GM18867 (cell line): ENCODE measurements around the gene SFXN4.
"Not testable (repeated sequence)": the region's sequence is repeated elsewhere in the genome, so short reads cannot be mapped to it uniquely, and the experiment has no call there.

Experiments
- ATAC-seq: cut with Tn5 transposase; IDR thresholded peaks from one replicate; pipeline ENCODE4 v1.9.1; 2021; ENCODE audit warnings: mild to moderate bottlenecking, moderate library complexity; ENCODE audit not compliant: unreplicated experiment

Gene SFXN4

DNA sequence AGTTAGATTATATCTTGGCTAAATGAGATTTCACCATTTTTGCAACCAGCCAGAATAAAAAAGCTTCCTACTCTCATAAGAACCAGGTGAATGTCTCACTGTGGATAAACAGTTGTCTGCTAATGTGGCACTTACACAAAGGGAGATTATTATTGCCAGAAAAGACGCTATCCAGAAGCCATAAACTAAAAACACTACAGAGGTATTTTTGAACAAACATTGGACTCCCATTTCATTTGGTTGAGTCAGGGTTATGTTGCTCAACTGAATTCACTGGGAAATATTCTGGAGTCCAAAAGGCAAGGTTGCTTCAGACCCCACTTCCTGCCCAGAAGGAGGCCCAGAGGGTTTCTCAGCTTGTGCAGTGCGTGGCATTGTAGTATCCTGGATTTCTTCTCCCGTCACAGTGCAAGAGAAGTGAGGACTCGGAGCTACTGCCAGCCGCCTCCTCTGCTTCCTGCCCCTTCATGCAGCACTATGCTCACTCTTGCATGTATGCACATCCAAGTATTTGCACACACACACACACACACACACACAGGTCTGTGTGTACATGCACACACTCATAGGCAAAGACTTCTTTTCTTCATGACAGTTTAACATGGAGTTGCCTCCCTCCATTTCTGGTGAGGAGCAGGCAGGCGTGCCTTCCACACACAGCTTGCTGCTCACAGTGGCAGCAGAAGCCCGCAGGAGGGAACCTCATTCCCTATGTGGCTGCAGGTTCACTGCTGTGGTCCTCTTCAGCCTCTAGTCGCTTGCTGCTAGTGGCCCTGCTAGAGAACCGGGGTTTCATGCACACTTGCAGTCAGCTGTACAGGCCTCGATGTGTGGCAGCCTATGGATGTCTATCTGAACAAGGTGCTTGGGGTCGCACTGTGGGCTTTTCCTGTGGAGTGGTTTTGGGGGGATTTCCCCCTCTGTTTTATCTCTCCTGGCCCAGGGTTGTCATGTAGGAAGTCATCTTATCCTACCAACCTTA, 51.5 kb downstream of the SFXN4 start:
- no peak for ATAC-seq

DNA sequence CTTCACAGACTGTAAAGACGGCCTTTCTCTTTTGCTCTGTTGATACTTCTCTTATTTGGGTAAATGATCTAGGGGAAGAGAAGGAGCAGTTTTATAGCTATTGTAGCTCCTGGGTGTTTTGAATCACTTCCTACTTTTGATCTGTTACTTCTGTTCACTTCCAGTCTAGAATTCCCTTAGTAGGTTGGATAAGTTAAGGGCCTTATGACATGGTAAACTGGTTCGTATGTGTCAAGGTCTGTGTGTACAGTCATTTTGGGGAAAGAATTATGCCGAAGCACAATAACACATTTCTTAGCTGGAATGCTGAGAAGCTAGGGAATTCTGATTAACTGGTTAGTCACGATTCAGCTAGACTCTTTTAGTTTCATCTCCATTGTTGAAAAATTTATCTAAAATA, 53.5 kb downstream of the SFXN4 start:
- ATAC-seq = no peak

DNA sequence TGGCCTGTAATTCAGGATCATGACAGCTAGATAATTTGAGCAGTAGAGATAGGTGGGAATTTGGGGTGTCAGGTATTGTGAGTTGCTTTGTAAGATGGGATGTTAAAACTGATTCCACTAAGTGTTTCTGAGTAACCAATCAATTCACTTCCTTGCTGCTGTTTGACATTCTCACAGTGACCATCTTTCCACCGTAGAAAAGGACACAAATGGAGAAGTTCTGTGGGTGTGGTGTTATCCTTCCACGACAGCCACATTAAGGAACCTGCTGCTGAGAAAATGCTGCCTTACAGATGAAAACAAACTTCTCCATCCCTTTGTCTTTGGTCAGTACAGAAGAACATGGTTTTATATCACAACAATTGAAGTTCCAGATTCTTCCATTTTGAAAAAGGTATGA, 57.7 kb downstream of the SFXN4 start:
- ATAC-seq = not testable (repeated sequence)

DNA sequence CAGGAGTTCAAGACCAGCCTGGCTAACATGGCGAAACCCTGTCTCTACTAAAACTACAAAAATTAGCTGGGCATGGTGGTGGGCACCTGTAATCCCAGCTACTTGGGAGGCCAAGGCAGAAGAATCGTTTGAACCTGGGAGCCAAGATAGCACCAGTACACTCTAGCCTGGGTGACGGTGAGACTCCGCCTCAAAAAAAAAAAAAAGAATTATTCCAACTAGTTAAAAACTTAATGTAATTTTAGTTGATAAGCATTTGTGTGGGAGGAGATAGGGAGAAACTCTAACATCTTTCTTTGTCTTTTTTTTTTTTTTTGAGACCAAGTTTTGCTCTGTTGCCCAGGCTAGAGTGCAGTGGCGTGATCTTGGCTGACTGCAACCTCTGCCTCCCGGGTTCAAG, 58.4 kb downstream of the SFXN4 start:
- not testable (repeated sequence) for ATAC-seq

DNA sequence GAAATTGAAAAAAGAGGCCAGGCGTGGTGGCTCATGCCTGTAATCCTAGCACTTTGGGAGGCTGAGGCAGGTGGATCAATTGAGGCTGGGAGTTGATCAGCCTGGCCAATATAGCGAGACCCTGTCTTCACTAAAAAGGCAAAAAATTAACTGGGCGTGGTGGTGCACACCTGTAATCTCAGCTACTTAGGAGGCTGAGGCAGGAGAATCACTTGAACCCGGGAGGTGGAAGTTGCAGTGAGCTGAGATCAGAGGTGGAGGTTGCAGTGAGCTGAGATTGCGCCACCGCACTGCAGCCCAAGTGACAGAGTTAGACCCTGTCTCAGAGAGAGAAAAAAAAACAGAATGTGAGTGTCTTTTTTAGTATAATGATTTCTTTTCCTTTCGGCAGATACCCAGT, 59.6 kb downstream of the SFXN4 start:
- not testable (repeated sequence) for ATAC-seq

DNA sequence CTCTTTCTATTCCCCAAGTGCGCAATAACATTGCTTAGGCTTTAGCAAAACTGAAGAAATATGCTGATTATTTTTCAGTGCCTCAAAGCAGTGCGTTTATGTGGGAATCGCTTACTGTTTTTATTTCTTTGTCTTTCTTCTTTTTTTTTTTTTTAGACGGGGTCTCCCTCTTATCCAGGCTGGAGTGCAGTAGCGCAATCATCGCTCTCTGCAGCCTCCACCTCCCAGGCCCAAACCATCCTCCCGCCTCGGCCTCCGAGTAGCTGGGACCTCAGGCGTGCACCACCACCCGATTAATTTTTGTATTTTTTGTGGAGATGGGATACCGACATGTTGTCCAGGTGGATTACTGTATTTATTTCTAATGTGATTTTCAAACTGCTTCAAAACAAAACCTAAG, 60.4 kb downstream of the SFXN4 start:
- no peak for ATAC-seq

DNA sequence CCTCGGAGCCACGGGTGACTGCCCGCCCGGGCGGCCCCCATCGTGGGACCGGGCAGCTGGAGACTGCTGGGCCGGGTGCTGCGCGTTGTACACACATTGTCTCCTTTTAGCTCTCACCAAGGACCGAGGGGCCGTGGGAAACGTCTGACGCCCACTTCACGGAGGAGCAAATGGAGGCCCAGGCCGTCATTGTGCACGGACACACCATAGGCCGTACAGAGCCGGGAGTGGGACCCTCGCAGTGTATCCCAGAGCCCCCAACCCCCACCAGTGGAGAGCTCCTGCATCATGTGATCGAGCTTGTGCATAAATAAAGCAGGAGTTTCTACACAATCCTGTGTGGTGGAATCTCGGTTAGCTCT, 60.9 kb downstream of the SFXN4 start:
- no peak for ATAC-seq

DNA sequence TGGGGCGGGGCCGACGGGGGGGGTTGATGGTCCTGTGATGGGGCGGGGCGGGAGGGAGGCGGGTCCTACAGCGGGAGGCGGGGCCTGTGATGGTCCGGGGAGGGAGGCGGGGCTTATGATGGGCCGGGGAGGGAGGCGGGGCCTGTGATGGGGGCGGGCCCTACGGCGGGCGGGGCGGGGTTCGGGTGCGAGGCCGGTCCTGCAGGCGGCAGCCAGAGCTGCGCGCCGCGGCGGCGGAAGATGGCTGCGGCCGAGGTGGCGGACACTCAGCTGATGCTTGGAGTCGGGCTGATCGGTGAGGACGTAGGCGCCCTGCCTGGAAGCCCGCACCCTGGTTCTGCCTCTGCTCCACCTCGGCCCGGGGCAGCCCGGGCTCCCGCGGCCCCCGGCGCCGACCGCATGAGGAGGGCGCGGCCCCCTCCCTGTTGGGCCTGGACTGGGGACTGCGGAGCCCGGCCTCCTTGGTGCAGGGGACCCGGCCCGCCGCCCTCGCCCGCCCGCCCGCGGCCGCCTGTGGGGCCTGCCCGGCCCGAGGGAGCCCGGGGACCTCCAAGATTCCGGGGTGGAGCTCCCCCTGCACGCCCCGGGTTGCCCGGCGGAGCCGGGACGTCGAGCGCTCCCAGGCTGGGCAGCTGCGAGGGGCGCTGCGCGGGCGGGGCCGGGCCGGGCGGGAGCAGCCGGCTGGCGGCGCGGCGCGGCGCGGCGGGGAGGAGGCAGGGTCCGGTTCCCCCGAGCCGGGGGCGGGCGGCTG, 61.4 kb downstream of the SFXN4 start, which contains the start of gene DENND10:
DENND10 (plus strand) TSS at position 211 of the 751 bp plus-strand sequence; CDS start at position 241, 30 bp downstream.
- peak; percentile 79 for ATAC-seq

DNA sequence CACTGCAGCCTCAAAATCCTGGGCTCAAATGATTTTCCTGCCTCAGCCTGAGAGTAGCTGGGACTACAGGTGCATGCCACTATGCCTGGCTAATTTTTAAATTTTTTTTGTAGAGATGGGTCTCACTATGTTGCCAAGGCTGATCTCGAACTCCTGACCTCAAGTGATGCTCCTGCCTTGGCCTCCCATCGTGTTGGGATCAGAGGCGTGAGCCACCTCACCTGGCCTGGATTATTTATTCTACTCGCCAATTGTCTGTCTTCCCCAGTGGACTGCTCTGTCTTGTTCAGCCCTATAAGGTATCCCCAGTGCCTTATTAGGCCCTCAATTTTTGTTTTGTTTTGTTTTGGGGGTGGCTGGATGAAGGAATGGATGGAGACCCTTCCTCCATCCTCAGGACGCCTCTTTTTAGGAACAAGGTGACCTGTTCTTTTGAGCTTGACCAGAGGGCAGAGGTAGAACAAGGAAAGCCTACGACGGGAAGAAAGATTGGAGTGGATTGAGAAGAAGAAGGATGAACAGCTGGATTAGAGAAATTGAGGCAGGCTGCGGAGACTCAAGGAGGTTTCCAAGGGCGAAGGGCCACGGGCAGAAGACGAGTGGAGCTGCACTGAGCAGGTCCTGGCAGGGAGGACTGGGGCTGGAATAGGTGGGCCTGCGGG, 62.1 kb downstream of the SFXN4 start:
- ATAC-seq = no peak

DNA sequence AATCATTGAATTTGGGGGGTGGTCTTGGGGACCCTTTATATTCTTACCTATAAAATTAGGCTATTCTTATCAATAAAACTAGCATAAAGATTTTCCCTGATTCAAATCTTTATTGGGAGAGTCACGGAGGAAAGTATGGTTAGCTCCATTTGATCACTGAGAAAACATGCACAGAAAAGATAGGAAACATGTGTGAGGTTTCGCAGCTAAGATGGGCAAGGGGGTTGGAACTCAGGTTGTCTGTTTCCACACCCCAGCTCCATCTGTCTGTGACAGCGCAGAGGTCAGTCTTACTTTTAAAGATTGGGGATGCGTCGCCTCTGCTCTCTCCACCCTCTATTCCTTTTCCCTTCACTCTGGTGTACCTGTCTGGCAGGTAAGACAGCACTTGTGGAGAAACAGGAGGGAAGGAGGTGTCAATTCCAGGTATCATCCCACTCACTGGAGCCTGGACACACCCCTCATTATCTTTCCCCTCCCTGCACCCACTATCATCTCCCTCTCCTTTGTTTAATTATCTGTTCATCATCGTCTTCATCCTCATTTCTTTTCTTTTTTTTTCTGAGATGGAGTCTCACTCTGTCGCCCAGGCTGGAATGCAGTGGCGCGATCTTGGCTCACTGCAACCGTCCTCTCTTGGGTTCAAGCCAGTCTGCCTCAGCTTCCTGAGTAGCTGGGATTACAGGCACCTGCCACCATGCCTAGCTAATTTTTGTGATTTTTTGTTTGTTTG, 64.0 kb downstream of the SFXN4 start:
- ATAC-seq = no peak

DNA sequence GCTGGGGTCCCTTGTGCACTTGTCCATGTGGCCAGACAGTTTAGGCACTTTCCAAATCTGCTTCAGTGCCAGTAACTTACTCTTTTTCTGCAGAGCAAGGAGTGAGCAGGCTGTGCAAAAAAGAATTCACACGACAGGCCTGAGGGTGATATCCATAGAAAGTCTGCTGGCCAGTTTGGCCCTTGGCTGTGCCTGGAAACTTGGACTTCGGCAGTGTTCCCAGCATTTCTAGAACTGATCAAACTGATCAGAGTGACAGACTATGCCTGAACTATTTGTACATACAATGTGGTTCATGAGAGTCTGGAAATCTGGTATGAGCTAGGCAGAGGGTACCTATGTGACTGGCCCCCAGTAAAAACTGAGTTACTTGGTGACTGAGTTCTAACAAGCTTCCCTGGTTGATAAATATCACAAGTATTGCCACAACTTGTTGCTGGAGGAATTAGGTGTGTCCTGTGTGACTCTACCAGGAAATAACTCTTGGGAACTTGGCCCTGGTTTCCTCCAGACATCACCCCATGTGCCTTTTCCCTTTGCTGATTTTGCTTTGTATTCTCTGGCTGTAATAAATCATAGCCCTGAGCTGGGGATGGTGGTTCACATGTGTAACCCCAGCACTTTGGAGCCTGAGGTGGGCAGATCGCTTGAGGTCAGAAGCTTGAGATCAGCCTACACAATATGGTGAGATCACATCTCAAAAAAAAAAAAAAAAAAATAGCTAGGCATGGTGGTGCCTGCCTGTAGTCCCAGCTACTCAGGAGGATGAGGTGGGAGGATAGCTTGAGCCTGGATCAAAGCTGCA, 64.9 kb downstream of the SFXN4 start:
- no peak for ATAC-seq

DNA sequence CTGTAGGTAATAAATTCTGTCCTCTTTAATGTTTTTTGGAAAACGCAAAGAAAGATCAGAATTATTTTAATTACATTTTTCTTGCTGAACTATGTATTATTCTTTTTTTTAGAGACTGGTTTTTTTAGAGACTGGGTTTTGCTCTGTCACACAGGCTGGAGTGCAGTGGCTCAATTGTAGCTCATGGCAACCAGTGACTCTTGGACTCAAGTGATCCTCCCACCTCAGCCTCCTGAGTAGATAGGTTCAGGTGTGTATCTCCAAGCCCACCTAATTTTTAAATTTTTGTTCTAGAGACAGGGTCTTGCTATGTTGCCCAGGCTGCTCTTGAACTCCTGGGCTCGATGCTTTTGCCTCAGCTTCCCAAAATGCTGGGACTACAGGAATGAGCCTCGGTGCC, 66.9 kb downstream of the SFXN4 start:
- no peak for ATAC-seq

DNA sequence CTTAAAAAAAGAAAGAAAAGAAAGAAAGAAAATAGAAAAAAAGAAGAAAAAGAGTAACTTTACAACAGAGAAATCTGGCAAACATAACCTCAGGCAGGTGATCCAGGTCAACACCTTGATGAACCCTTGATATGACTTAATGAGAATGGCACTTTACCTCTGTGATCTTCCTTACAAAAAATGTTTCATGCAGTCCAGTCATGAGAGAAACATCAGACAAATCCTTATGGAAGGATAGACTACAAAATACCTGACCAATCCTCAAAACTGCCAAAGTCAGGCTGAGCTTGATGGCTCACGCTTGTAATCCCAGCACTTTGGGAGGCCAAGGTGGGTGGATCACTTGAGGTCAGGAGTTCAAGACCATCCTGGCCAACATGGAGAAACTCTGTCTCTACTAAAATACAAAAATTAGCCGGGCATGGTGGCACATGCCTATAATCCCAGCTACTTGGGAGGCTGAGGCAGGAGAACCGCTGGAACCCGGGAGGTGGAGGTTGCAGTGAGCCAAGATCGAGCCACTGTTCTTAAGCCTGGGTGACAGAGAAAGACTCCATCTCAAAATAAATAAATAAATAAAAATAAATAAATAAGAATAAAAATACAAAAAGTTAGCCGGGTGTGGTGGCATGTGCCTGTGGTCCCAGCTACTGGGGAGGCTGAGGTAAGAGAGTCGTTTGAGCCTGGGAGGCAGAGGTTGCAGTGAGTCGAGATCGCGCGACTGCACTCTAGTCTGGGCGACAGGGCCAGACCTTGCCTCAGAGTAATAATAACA, 68.7 kb downstream of the SFXN4 start:
- not testable (repeated sequence) for ATAC-seq

DNA sequence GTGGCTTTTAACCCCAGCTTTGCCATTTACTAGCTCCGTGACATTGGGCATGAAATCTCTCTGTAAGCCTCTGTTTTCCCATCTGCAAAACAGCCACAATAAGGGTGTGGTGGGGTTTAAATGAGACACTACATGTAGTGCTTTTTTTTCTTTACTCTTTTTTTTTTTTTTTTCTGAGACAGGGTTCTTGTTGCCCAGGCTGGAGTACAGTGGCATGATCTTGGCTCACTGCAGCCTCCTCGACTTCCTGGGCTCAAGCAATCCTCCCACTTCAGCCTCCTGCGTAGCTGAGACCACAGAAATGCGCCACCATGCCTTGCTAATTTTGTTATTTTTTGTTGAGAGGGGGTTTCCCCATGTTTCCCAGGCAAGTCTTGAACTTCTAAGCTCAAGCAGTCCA, 69.9 kb downstream of the SFXN4 start:
- ATAC-seq = no peak

DNA sequence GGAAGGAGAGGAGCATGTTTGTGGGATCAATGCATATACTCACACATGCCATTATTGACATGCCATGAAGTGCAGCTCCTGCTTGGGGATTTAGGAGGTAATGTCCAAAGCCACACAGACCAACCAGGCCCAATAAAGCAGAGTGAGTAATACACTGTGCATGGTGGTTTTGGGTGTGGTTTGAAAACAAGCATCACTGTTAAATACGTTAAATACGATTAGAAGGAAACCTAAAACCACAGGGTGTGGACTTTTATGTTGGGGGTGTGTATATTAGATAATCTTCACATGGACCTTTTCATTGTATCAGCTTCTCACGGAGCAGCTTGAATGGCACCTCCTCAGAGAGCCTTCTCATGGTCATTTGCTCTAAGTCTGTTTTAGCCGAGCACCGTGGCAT, 74.5 kb downstream of the SFXN4 start:
- ATAC-seq = peak; percentile 44
